H1 (cell line): ENCODE data around the gene ATP9B. TPM values are rescaled to one million over a fixed set of nuclear protein-coding genes. Genes with fewer than 3 reads are reported as not detected.

Experiments
- CREB1 ChIP-seq: IDR thresholded peaks from 2 replicates; pipeline ENCODE4 v1.6.1; 2012; ENCODE audit warnings: inconsistent platforms
- EP300 ChIP-seq, 2 experiments: IDR thresholded peaks; 1 replicate in 1 of 2; 2 replicates in 1 of 2; pipeline ENCODE4 v1.6.1; 2011 to 2012; ENCODE audit warnings: low read depth in 2 of 2, low read length in 2 of 2, mild to moderate bottlenecking in 2 of 2, borderline replicate concordance in 1 of 2, inconsistent platforms in 1 of 2, moderate library complexity in 1 of 2
- HDAC6 ChIP-seq: IDR thresholded peaks from one replicate; pipeline ENCODE4 v1.7.1; 2012; ENCODE audit warnings: low read depth, mild to moderate bottlenecking, inconsistent platforms, low read length, moderate library complexity
- KDM1A ChIP-seq: fragments of 200-600, 300-600 bp; sonication (generic); IDR thresholded peaks from 2 replicates; pipeline ENCODE4 v1.7.1; 2016; ENCODE audit warnings: mild to moderate bottlenecking, low read length, borderline replicate concordance
- RXRA ChIP-seq: IDR thresholded peaks from 2 replicates; pipeline ENCODE4 v1.6.1; 2011; ENCODE audit warnings: low read depth, mild to moderate bottlenecking, low read length, moderate library complexity; ENCODE audit not compliant: insufficient read depth
- SIX5 ChIP-seq: IDR thresholded peaks from 2 replicates; pipeline ENCODE4 v1.6.1; 2011; ENCODE audit warnings: mild to moderate bottlenecking, low read depth, low read length
- ZNF274 ChIP-seq: IDR thresholded peaks from 2 replicates; pipeline ENCODE4 v1.7.0; 2012; ENCODE audit warnings: low read length, borderline replicate concordance; ENCODE audit errors: extremely low read depth
- polyA plus RNA-seq, 7 experiments: library from polyadenylated mRNA; depleted of rRNA in 3 of 7; stranded (reverse) in 5 of 7; unstranded in 2 of 7; fragments of >200 nt in 5 of 7; fragments of 200-250 nt in 2 of 7; gene quantifications; 1 replicate in 5 of 7; 2 replicates in 1 of 7; 4 replicates in 1 of 7; pipeline versions ENCODE4 v1.2.1 to v1.2.3, GENCODE V29; 2011 to 2013; ENCODE audit warnings: missing spikeins in 2 of 7, mixed read lengths in 2 of 7
- total RNA-seq: library from RNA; stranded (reverse); fragmentation: NEBNext Ultra II Directional; extraction: Animal tissue kit (Norgen Biotek cat#: 25700); gene quantifications from 2 replicates; pipeline ENCODE4 v1.2.1, GENCODE V29; 2021
- TF ChIP-seq, protein P1 (sequence below): fragments of 300-600 bp; sonication (generic); IDR thresholded peaks from 2 replicates; pipeline ENCODE4 v1.7.1; 2012; ENCODE audit warnings: low read length, moderate library complexity, mild to moderate bottlenecking, inconsistent platforms; ENCODE audit not compliant: insufficient replicate concordance
- TF ChIP-seq, protein P2 (sequence below): IDR thresholded peaks from 2 replicates; pipeline ENCODE4 v1.6.1; 2012; ENCODE audit warnings: inconsistent platforms
- TF ChIP-seq, protein P3 (sequence below): IDR thresholded peaks from 2 replicates; pipeline ENCODE4 v1.6.1; 2012; ENCODE audit warnings: low read length, inconsistent platforms

ATP9B gene
- total and polyA plus RNA-seq, 2 of the 8 experiments (the other 6 are each of a cell fraction or from before 2014, with no cell fraction given): 15.1 to 21.7 TPM

DNA sequence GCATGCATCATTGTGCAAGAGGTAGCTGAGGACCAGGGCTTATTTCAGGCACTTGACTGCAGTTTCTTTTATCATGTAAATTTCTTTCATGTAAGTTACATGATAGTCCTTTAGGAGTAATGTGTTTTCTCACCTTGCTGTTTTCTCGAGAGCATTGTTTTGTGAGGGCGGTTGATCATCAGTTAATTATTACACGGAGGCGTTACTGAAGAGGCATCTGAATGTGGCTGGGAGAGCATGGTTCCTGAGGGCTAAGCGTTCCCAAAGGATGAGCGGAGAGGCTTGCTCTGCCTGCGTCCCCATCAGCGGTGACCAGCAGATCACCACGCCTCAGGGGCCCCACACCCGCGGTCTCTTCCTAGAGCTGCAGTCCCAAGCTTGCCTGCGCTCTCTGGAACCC, 170.4 kb downstream of the ATP9B start (continued):
- TF ChIP-seq, protein P1, sequence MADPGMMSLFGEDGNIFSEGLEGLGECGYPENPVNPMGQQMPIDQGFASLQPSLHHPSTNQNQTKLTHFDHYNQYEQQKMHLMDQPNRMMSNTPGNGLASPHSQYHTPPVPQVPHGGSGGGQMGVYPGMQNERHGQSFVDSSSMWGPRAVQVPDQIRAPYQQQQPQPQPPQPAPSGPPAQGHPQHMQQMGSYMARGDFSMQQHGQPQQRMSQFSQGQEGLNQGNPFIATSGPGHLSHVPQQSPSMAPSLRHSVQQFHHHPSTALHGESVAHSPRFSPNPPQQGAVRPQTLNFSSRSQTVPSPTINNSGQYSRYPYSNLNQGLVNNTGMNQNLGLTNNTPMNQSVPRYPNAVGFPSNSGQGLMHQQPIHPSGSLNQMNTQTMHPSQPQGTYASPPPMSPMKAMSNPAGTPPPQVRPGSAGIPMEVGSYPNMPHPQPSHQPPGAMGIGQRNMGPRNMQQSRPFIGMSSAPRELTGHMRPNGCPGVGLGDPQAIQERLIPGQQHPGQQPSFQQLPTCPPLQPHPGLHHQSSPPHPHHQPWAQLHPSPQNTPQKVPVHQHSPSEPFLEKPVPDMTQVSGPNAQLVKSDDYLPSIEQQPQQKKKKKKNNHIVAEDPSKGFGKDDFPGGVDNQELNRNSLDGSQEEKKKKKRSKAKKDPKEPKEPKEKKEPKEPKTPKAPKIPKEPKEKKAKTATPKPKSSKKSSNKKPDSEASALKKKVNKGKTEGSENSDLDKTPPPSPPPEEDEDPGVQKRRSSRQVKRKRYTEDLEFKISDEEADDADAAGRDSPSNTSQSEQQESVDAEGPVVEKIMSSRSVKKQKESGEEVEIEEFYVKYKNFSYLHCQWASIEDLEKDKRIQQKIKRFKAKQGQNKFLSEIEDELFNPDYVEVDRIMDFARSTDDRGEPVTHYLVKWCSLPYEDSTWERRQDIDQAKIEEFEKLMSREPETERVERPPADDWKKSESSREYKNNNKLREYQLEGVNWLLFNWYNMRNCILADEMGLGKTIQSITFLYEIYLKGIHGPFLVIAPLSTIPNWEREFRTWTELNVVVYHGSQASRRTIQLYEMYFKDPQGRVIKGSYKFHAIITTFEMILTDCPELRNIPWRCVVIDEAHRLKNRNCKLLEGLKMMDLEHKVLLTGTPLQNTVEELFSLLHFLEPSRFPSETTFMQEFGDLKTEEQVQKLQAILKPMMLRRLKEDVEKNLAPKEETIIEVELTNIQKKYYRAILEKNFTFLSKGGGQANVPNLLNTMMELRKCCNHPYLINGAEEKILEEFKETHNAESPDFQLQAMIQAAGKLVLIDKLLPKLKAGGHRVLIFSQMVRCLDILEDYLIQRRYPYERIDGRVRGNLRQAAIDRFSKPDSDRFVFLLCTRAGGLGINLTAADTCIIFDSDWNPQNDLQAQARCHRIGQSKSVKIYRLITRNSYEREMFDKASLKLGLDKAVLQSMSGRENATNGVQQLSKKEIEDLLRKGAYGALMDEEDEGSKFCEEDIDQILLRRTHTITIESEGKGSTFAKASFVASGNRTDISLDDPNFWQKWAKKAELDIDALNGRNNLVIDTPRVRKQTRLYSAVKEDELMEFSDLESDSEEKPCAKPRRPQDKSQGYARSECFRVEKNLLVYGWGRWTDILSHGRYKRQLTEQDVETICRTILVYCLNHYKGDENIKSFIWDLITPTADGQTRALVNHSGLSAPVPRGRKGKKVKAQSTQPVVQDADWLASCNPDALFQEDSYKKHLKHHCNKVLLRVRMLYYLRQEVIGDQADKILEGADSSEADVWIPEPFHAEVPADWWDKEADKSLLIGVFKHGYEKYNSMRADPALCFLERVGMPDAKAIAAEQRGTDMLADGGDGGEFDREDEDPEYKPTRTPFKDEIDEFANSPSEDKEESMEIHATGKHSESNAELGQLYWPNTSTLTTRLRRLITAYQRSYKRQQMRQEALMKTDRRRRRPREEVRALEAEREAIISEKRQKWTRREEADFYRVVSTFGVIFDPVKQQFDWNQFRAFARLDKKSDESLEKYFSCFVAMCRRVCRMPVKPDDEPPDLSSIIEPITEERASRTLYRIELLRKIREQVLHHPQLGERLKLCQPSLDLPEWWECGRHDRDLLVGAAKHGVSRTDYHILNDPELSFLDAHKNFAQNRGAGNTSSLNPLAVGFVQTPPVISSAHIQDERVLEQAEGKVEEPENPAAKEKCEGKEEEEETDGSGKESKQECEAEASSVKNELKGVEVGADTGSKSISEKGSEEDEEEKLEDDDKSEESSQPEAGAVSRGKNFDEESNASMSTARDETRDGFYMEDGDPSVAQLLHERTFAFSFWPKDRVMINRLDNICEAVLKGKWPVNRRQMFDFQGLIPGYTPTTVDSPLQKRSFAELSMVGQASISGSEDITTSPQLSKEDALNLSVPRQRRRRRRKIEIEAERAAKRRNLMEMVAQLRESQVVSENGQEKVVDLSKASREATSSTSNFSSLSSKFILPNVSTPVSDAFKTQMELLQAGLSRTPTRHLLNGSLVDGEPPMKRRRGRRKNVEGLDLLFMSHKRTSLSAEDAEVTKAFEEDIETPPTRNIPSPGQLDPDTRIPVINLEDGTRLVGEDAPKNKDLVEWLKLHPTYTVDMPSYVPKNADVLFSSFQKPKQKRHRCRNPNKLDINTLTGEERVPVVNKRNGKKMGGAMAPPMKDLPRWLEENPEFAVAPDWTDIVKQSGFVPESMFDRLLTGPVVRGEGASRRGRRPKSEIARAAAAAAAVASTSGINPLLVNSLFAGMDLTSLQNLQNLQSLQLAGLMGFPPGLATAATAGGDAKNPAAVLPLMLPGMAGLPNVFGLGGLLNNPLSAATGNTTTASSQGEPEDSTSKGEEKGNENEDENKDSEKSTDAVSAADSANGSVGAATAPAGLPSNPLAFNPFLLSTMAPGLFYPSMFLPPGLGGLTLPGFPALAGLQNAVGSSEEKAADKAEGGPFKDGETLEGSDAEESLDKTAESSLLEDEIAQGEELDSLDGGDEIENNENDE: no peak
- TF ChIP-seq ZNF274: no peak
- TF ChIP-seq EP300 (IDR thresholded peaks at IDR 0.05; ENCODE audit: borderline replicate concordance in 1 of 2, low read depth in 2 of 2, low read length in 2 of 2): no peak
- no peak for TF ChIP-seq RXRA
- TF ChIP-seq CREB1: no peak
- TF ChIP-seq SIX5: no peak
- TF ChIP-seq, protein P2, sequence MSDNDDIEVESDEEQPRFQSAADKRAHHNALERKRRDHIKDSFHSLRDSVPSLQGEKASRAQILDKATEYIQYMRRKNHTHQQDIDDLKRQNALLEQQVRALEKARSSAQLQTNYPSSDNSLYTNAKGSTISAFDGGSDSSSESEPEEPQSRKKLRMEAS: no peak
- TF ChIP-seq KDM1A: no peak
- TF ChIP-seq, protein P3, sequence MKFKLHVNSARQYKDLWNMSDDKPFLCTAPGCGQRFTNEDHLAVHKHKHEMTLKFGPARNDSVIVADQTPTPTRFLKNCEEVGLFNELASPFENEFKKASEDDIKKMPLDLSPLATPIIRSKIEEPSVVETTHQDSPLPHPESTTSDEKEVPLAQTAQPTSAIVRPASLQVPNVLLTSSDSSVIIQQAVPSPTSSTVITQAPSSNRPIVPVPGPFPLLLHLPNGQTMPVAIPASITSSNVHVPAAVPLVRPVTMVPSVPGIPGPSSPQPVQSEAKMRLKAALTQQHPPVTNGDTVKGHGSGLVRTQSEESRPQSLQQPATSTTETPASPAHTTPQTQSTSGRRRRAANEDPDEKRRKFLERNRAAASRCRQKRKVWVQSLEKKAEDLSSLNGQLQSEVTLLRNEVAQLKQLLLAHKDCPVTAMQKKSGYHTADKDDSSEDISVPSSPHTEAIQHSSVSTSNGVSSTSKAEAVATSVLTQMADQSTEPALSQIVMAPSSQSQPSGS: no peak
- no peak for TF ChIP-seq HDAC6
